Endothelial cell of umbilical vein (primary cell): ENCODE measurements around the gene LARGE1. TPM values are rescaled to one million over a fixed set of nuclear protein-coding genes. Genes with fewer than 3 reads are reported as not detected.

ENCODE experiments used
- BruUV-seq: library from RNA; stranded (reverse); fragments of 400-500 nt; replicated peaks from 2 replicates; lab custom pipeline; 2021; lab: Mats Ljungman, UMichigan
- CTCF ChIA-PET: fragments of 300-600, 350-600 bp; sonication (Branson Sonifier 250); formaldehyde crosslinking; loops from one replicate; lab custom pipeline; 2021; ENCODE audit warnings: antibody characterized with exemption, inconsistent platforms; lab: Charles Lee
- POLR2A ChIA-PET: fragments of 300-600, 350-600 bp; sonication (Branson Sonifier 250); formaldehyde crosslinking; loops from one replicate; lab custom pipeline; 2021; ENCODE audit warnings: antibody characterized with exemption, inconsistent platforms; lab: Charles Lee
- DNase-seq: peaks from one replicate; pipeline ENCODE4 v3.0.0-alpha.2; 2011; ENCODE audit warnings: low read depth, low spot score
- FAIRE-seq: peaks from 2 replicates; lab custom pipeline; 2011; peaks lifted over from hg19 to GRCh38; lab: Jason Lieb, UNC
- H2AFZ ChIP-seq: 2 replicates; pipeline ENCODE4 v1.6.0; 2012; ENCODE audit warnings: low read depth, low read length, control low read depth, inconsistent platforms
- H3K27ac ChIP-seq: 2 replicates; pipeline ENCODE4 v1.5.1; 2011; ENCODE audit warnings: low read depth, mild to moderate bottlenecking, control low read depth, low read length, moderate library complexity; ENCODE audit not compliant: insufficient read depth
- H3K27me3 ChIP-seq, 2 experiments: 2 replicates each; pipeline versions ENCODE4 v1.6.0 to v1.6.1; 2011; ENCODE audit warnings: low read length in 2 of 2, mixed read lengths in 1 of 2; ENCODE audit not compliant: control insufficient read depth in 2 of 2, insufficient read depth in 2 of 2
- H3K36me3 ChIP-seq, 2 experiments: 2 replicates in 1 of 2; 3 replicates in 1 of 2; pipeline ENCODE4 v1.5.1; 2011; ENCODE audit warnings: low read length in 2 of 2, mild to moderate bottlenecking in 1 of 2, moderate library complexity in 1 of 2; ENCODE audit not compliant: control insufficient read depth in 2 of 2, insufficient read depth in 2 of 2; ENCODE audit errors: extremely low read depth in 1 of 2
- H3K4me1 ChIP-seq: 3 replicates; pipeline ENCODE4 v1.5.1; 2011; ENCODE audit warnings: mild to moderate bottlenecking, low read length; ENCODE audit not compliant: control insufficient read depth, insufficient read depth; ENCODE audit errors: extremely low read depth
- H3K4me2 ChIP-seq: 2 replicates; pipeline ENCODE4 v1.6.1; 2011; ENCODE audit warnings: low read length, control low read depth, mixed read lengths; ENCODE audit not compliant: insufficient read depth
- H3K4me3 ChIP-seq, 3 experiments: fragments of 200-600 bp in 1 of 3; sonication (generic), shearing (Covaris generic) in 1 of 3; replicated peaks in 1 of 3; 2 replicates each; pipeline ENCODE4 v1.5.1; 2011 to 2016; ENCODE audit warnings: control low read depth in 3 of 3, low read length in 3 of 3, mild to moderate bottlenecking in 2 of 3, inconsistent platforms in 1 of 3, low read depth in 1 of 3, moderate library complexity in 1 of 3; ENCODE audit not compliant: insufficient read depth in 1 of 3
- H3K79me2 ChIP-seq: 2 replicates; pipeline ENCODE4 v1.6.0; 2012; ENCODE audit warnings: low read length, inconsistent platforms; ENCODE audit not compliant: control insufficient read depth, insufficient read depth
- H3K9ac ChIP-seq: replicated peaks from 2 replicates; pipeline ENCODE3; 2011; ENCODE audit warnings: low read length, control low read depth; ENCODE audit not compliant: insufficient read depth; ENCODE audit errors: extremely low read depth
- H3K9me1 ChIP-seq: replicated peaks from 3 replicates; pipeline ENCODE4 v1.6.0; 2011; ENCODE audit warnings: mild to moderate bottlenecking, low read length; ENCODE audit not compliant: control insufficient read depth, insufficient read depth; ENCODE audit errors: extremely low read depth
- H3K9me3 ChIP-seq: replicated peaks from 2 replicates; pipeline ENCODE4 v1.5.1; 2012; ENCODE audit warnings: low read length, inconsistent platforms; ENCODE audit not compliant: control insufficient read depth, insufficient read depth
- H4K20me1 ChIP-seq: replicated peaks from 2 replicates; pipeline ENCODE3; 2011; ENCODE audit warnings: mild to moderate bottlenecking, low read length; ENCODE audit not compliant: control insufficient read depth, insufficient read depth; ENCODE audit errors: extremely low read depth
- EZH2 ChIP-seq: IDR thresholded peaks from 2 replicates; pipeline ENCODE4 v1.6.1; 2012; ENCODE audit warnings: borderline replicate concordance, low read depth, mild to moderate bottlenecking, moderate library complexity, low read length, inconsistent platforms; ENCODE audit not compliant: severe bottlenecking
- MAX ChIP-seq: IDR thresholded peaks from 2 replicates; pipeline ENCODE4 v1.6.1; 2011; ENCODE audit not compliant: insufficient read depth, insufficient read length
- MYC ChIP-seq: IDR thresholded peaks from one replicate; pipeline ENCODE4 v1.6.1; 2011; ENCODE audit warnings: mild to moderate bottlenecking, low read depth, low read length
- POLR2A ChIP-seq: IDR thresholded peaks from 2 replicates; pipeline ENCODE4 v1.6.1; 2012; ENCODE audit warnings: low read depth, mild to moderate bottlenecking, control low read depth, low read length
- dilution Hi-C: fragments of 300-500 bp; cut with MboI; formaldehyde crosslinking; loops from one replicate; pipeline ENCODE4 v1.15.0; 2019; ENCODE audit warnings: low sequenced_read_pairs; ENCODE audit not compliant: extremely low pct_ligation_motif_present
- intact Hi-C: fragments of 100-400 bp; cut with micrococcal nuclease; formaldehyde crosslinking; loops from one replicate; pipeline ENCODE4 v1.10.0; 2022
- polyA plus RNA-seq, 4 experiments: library from polyadenylated mRNA; depleted of rRNA in 3 of 4; stranded (reverse) in 3 of 4; unstranded in 1 of 4; fragments of >200 nt; gene quantifications; 2 replicates each; pipeline versions ENCODE4 v1.2.1 to v1.2.3, GENCODE V29; 2011 to 2012; ENCODE audit warnings: missing spikeins in 1 of 4
- total RNA-seq: library from RNA; stranded (reverse); gene quantifications from 2 replicates; pipeline ENCODE4 v1.2.3, GENCODE V29; 2021

The LARGE1 gene
- total and polyA plus RNA-seq, 2 donors (not counting 3 experiments of a cell fraction or from before 2014, with no cell fraction given), result 0.95 to 4.4 TPM

- DNase-seq (no peak), FAIRE-seq (no peak)
- TF ChIP-seq MYC (no peak), EZH2 (peak; percentile 76)
- H3K27ac ChIP-seq, result no peak overlapping the region
- H2AFZ ChIP-seq, result peak overlapping the region; percentile 88
- H3K9me3 ChIP-seq, result no peaks in the 10 kb centered on the region
- H3K79me2 ChIP-seq, result no peaks in the 10 kb centered on the region
- no peak overlapping the region for H3K9ac ChIP-seq
- POLR2A ChIA-PET, result no interaction called here
- peak overlapping the region; percentile 80 for H3K4me2 ChIP-seq
- BruUV-seq, result no TSS peak
- dilution Hi-C loops (no loop called here), intact Hi-C loops (loop anchor here (2.0 to 5.0 kb wide), 2 partner anchors 1233 to 1311 kb away; no protein-coding TSS in a partner anchor)
- no peaks in the 10 kb centered on the region for H3K9me1 ChIP-seq
- CTCF ChIA-PET, result interaction anchor here (1.4 to 1.6 kb wide), 5 partner anchors 45 to 1310 kb away, joined by 3 to 8 read pairs (median 4); no protein-coding TSS in a partner anchor
- no peaks in the 10 kb centered on the region for H3K36me3 ChIP-seq
- peaks cover 4% of the 10 kb centered on the region for H3K4me1 ChIP-seq
- no peaks in the 10 kb centered on the region for H4K20me1 ChIP-seq
- peak overlapping the region in 2 of 3 experiments; percentile 33 to 46 for H3K4me3 ChIP-seq
- H3K27me3 ChIP-seq, result peaks cover 26 to 29% of the 10 kb centered on the region in 2 experiments
Measured at GRCh38 chr22:33921525-33922348, 1.5 kb upstream of the LARGE1 start.

GRCh38 chr22:33920927-33921524 lies 750 bp upstream of the LARGE1 start:
- DNase-seq (peak; percentile 84), FAIRE-seq (peak; percentile 86)
- Histone ChIP-seq H3K9ac (no peak overlapping the region), H3K79me2 (no peaks in the 10 kb centered on the region), H3K9me1 (no peaks in the 10 kb centered on the region), H4K20me1 (no peaks in the 10 kb centered on the region), H3K27ac (no peak overlapping the region), H2AFZ (peak overlapping the region; percentile 88), H3K4me3 (peak overlapping the region in 2 of 3 experiments; percentile 33 to 46), H3K27me3 (peaks cover 26 to 29% of the 10 kb centered on the region in 2 experiments), H3K9me3 (no peaks in the 10 kb centered on the region), H3K36me3 (no peaks in the 10 kb centered on the region), H3K4me1 (peaks cover 4% of the 10 kb centered on the region), H3K4me2 (peak overlapping the region; percentile 80)
- ChIA-PET CTCF (interaction anchor here (1.4 kb wide), 3 partner anchors 1103 to 1311 kb away, joined by 4 to 5 read pairs (median 4); no protein-coding TSS in a partner anchor), POLR2A (no interaction called here)
- no peak for TF ChIP-seq POLR2A
- TF ChIP-seq MAX, result no peak
- intact Hi-C loops (loop anchor here (5.0 kb wide), 1 partner anchor 1311 kb away; no protein-coding TSS in a partner anchor), dilution Hi-C loops (no loop called here)
- no TSS peak for BruUV-seq
